Stimulated activated CD8-positive, alpha-beta memory T cell treated with anti-CD3 and anti-CD28 coated beads, Interleukin-12 subunit alpha, Interleukin-12 subunit beta, amount 100 ng/mL, for 24 hours (primary cell): ENCODE measurements around the gene DCAF8.

ENCODE experiments used
- DNase-seq: peaks from one replicate; pipeline ENCODE4 v3.0.0-alpha.2; 2020; ENCODE audit errors: extremely low read depth

DCAF8 gene

GRCh38 chr1:160264795-160265307 lies 2.5 kb upstream of the DCAF8 start:
- no peak for DNase-seq

- DNase-seq = no peak
These were observed 825 bp downstream of the DCAF8 start for GRCh38 chr1:160261556-160261892.

GRCh38 chr1:160260406-160261382 lies 1.7 kb downstream of the DCAF8 start:
- no peak for DNase-seq

GRCh38 chr1:160258177-160258798 lies 4.1 kb downstream of the DCAF8 start:
- DNase-seq = no peak

- DNase-seq = no peak
These were observed 4.8 kb downstream of the DCAF8 start for GRCh38 chr1:160257411-160258015.

- no peak for DNase-seq
These were observed 5.8 kb downstream of the DCAF8 start for GRCh38 chr1:160256396-160257046.

- DNase-seq = no peak
These were observed 6.5 kb downstream of the DCAF8 start for GRCh38 chr1:160255781-160256300.

- DNase-seq = no peak
These were observed 10.4 kb downstream of the DCAF8 start for GRCh38 chr1:160251687-160252526.

GRCh38 chr1:160251011-160251410 lies 11.3 kb downstream of the DCAF8 start:
- no peak for DNase-seq

GRCh38 chr1:160247053-160247452 lies 15.3 kb downstream of the DCAF8 start:
- no peak for DNase-seq

GRCh38 chr1:160245434-160245833 lies 16.9 kb downstream of the DCAF8 start:
- no peak for DNase-seq

- DNase-seq = no peak
These were observed 18.1 kb downstream of the DCAF8 start for GRCh38 chr1:160244209-160244608.

GRCh38 chr1:160243767-160244166 lies 18.6 kb downstream of the DCAF8 start:
- DNase-seq = no peak

- DNase-seq = no peak
These were observed 22.6 kb downstream of the DCAF8 start for GRCh38 chr1:160239582-160240299.

- no peak for DNase-seq
These were observed 23.9 kb downstream of the DCAF8 start for GRCh38 chr1:160238408-160238807.

GRCh38 chr1:160237558-160237957 lies 24.8 kb downstream of the DCAF8 start:
- DNase-seq = no peak

GRCh38 chr1:160236806-160237205 lies 25.5 kb downstream of the DCAF8 start:
- no peak for DNase-seq

GRCh38 chr1:160232911-160233310 lies 29.4 kb downstream of the DCAF8 start:
- DNase-seq = no peak

GRCh38 chr1:160228431-160228830 lies 33.9 kb downstream of the DCAF8 start:
- DNase-seq = no peak

GRCh38 chr1:160227561-160227960 lies 34.8 kb downstream of the DCAF8 start:
- DNase-seq = no peak
